ENCODE results near the gene TMC5. TPM values are rescaled to one million over a fixed set of nuclear protein-coding genes. Genes with fewer than 3 reads are reported as not detected.

The TMC5 gene
- not detected in 2 replicates for total RNA-seq

GRCh38 chr16:19417640-19418039, at the start of gene TMC5:
TMC5 (plus strand) TSS chr16:19417883; CDS start chr16:19440039, 22,156 bp downstream.

GRCh38 chr16:19521471-19522396, 104.1 kb downstream of the TMC5 start, which contains the start of gene GDE1:
GDE1 (minus strand) TSS chr16:19522098; CDS start chr16:19521964, 134 bp downstream.

GRCh38 chr16:19523559-19524355, 106.1 kb downstream of the TMC5 start, which contains the start of gene CCP110:
CCP110 (plus strand) TSS chr16:19523942; CDS start chr16:19527882, 3,940 bp downstream.

Other genes starting within 250 kb of the TMC5 start
- 0.11 and 0.13 TPM in 2 replicates for gene SYT17, start 249.6 kb upstream of the TMC5 start, total RNA-seq
- not detected in 2 replicates for gene CLEC19A, start 132.2 kb upstream of the TMC5 start, total RNA-seq
- gene GDE1, start 104.2 kb downstream of the TMC5 start, total RNA-seq = 70.0 and 76.9 TPM in 2 replicates
- 16.1 and 16.5 TPM in 2 replicates for gene CCP110, start 106.1 kb downstream of the TMC5 start, total RNA-seq
- gene VPS35L, start 137.8 kb downstream of the TMC5 start, total RNA-seq = 75.9 TPM in 2 replicates

Data from articular chondrocyte of knee joint (primary cell).